OCI-LY3 (cell line): Measurements from ENCODE around the gene ANK3.

Source experiments
- EZH2phosphoT487 ChIP-seq: fragments of 200-600 bp; shearing (Covaris generic); IDR thresholded peaks from 2 replicates; pipeline ENCODE4 v1.6.1; 2018; ENCODE audit warnings: antibody characterized with exemption, mixed run types, low read depth
- TF ChIP-seq, protein P1 (sequence below): fragments of 200-600, 300-600 bp; sonication (generic); IDR thresholded peaks from 2 replicates; pipeline ENCODE4 v1.5.1; 2014; ENCODE audit warnings: antibody characterized with exemption, low read length, low read depth

DNA sequence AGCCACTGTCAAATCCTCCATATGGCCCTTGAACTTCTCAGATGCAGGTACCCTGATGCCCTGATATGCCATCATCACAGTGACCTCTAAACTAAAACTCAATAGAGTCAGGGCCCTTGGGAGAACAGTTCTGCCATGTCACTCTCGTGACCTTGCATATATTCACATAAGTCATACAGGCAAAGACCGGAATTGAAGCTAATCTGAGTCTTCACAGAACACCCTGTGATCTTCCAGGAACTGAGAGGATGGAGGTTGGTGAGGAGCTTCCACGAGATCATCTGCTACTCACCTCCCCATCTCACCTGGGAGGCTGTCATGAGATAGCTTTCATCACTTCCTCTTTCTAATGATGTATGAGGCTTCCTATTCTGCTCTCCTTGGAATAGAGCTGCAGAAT is 254.7 kb downstream of the ANK3 start:
- TF ChIP-seq, protein P1, sequence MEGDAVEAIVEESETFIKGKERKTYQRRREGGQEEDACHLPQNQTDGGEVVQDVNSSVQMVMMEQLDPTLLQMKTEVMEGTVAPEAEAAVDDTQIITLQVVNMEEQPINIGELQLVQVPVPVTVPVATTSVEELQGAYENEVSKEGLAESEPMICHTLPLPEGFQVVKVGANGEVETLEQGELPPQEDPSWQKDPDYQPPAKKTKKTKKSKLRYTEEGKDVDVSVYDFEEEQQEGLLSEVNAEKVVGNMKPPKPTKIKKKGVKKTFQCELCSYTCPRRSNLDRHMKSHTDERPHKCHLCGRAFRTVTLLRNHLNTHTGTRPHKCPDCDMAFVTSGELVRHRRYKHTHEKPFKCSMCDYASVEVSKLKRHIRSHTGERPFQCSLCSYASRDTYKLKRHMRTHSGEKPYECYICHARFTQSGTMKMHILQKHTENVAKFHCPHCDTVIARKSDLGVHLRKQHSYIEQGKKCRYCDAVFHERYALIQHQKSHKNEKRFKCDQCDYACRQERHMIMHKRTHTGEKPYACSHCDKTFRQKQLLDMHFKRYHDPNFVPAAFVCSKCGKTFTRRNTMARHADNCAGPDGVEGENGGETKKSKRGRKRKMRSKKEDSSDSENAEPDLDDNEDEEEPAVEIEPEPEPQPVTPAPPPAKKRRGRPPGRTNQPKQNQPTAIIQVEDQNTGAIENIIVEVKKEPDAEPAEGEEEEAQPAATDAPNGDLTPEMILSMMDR = no peak
- TF ChIP-seq EZH2phosphoT487 = no peak
